Activated CD4-positive, alpha-beta T cell treated with anti-CD3 and anti-CD28 coated beads for 36 hours (primary cell): ENCODE results near the gene PDE11A. TPM values are rescaled to one million over a fixed set of nuclear protein-coding genes. Genes with fewer than 3 reads are reported as not detected.

Experiments used
- ATAC-seq: fragments of 200-7000 bp; cut with Tn5 transposase; one replicate; pipeline ENCODE4 v1.10.0; 2021; ENCODE audit warnings: mild to moderate bottlenecking, moderate library complexity
- CTCF ChIA-PET: fragments of 350-600 bp; sonication (Branson Sonifier 250); formaldehyde crosslinking; loops from one replicate; lab custom pipeline; 2021; ENCODE audit warnings: antibody characterized with exemption; lab: Charles Lee
- POLR2A ChIA-PET: fragments of 350-600 bp; sonication (Branson Sonifier 250); formaldehyde crosslinking; loops from one replicate; lab custom pipeline; 2021; ENCODE audit warnings: antibody characterized with exemption, inconsistent platforms; lab: Charles Lee
- DNase-seq: peaks from one replicate; pipeline ENCODE4 v3.0.0-alpha.2; 2020
- H3K27ac Mint-ChIP-seq: one replicate; pipeline ENCODE4 v1.8.0; 2021; ENCODE audit warnings: mixed read lengths
- H3K27me3 Mint-ChIP-seq: one replicate; pipeline ENCODE4 v1.8.0; 2021; ENCODE audit warnings: mixed read lengths
- H3K36me3 Mint-ChIP-seq: one replicate; pipeline ENCODE4 v1.8.0; 2021; ENCODE audit warnings: low read depth, mixed read lengths
- H3K4me1 Mint-ChIP-seq: one replicate; pipeline ENCODE4 v1.8.0; 2021; ENCODE audit warnings: mixed read lengths
- H3K4me3 Mint-ChIP-seq: one replicate; pipeline ENCODE4 v1.8.0; 2021; ENCODE audit warnings: mild to moderate bottlenecking, moderate library complexity, mixed read lengths
- H3K9me3 Mint-ChIP-seq: one replicate; pipeline ENCODE4 v1.8.0; 2021; ENCODE audit warnings: low read depth, mixed read lengths
- intact Hi-C, 2 experiments: fragments of 100-400 bp; cut with DNase I in 1 of 2; cut with micrococcal nuclease in 1 of 2; formaldehyde crosslinking; loops; one replicate each; pipeline versions ENCODE4 v1.14.2 to v1.15.1; 2022 to 2024; cut with DNase I, micrococcal nuclease
- total RNA-seq, 2 experiments: library from RNA; stranded (reverse); gene quantifications; one replicate each; pipeline ENCODE4 v1.2.3, GENCODE V29; 2021

Gene PDE11A
- total RNA-seq, 2 experiments from 2014 or later = 0.12 TPM; not detected in 1

DNA sequence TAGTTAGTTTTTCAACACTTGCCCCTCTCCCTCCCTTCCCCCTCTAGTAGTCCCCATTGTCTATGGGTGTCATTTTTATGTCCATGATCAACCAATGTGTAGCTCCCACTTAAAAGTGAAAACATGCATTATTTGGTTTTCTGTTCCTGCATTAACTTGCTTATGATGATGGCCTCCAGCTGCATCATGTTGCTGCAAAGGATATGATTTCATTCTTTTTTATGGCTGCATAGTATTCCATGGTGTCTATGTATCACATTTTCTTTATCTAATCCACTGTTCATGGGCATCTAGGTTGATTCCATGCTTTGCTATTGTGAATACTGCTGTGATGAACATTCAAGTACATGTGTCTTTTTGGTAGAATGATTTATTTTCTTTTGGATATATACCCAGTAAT, 70.5 kb downstream of the PDE11A start:
- Mint-ChIP-seq H3K4me1 (no peaks in the 10 kb centered on the region), H3K9me3 (no peaks in the 10 kb centered on the region), H3K36me3 (no peaks in the 10 kb centered on the region), H3K27ac (no peak overlapping the region), H3K27me3 (peaks cover 2% of the 10 kb centered on the region), H3K4me3 (no peak overlapping the region)
- intact Hi-C loops = no loop called here
- ATAC-seq (no peak), DNase-seq (no peak)
- ChIA-PET CTCF (interaction anchor here (0.8 kb wide), 1 partner anchor 17 kb away, joined by 3 read pairs; no protein-coding TSS in a partner anchor), POLR2A (no interaction called here)

GRCh38 chr2:177998996-177999395, 73.6 kb downstream of the PDE11A start:
- intact Hi-C loops = no loop called here
- H3K4me3 Mint-ChIP-seq = no peak overlapping the region
- ATAC-seq (no peak), DNase-seq (no peak)
- ChIA-PET POLR2A (no interaction called here), CTCF (no interaction called here)
- peaks cover 5% of the 10 kb centered on the region for H3K27me3 Mint-ChIP-seq
- H3K9me3 Mint-ChIP-seq = no peaks in the 10 kb centered on the region
- no peak overlapping the region for H3K27ac Mint-ChIP-seq
- no peaks in the 10 kb centered on the region for H3K4me1 Mint-ChIP-seq
- no peaks in the 10 kb centered on the region for H3K36me3 Mint-ChIP-seq

GRCh38 chr2:177998006-177998405, 74.6 kb downstream of the PDE11A start:
- no peaks in the 10 kb centered on the region for H3K9me3 Mint-ChIP-seq
- H3K36me3 Mint-ChIP-seq = no peaks in the 10 kb centered on the region
- ChIA-PET CTCF (interaction anchor here (1.0 kb wide), 1 partner anchor 14 kb away, joined by 3 read pairs; no protein-coding TSS in a partner anchor), POLR2A (no interaction called here)
- H3K4me1 Mint-ChIP-seq = no peaks in the 10 kb centered on the region
- peaks cover 2% of the 10 kb centered on the region for H3K27me3 Mint-ChIP-seq
- no peak overlapping the region for H3K27ac Mint-ChIP-seq
- no peak overlapping the region for H3K4me3 Mint-ChIP-seq
- DNase-seq (no peak), ATAC-seq (no peak)
- intact Hi-C loops = no loop called here

GRCh38 chr2:177992992-177993391, 79.6 kb downstream of the PDE11A start:
- intact Hi-C loops = no loop called here
- Mint-ChIP-seq H3K4me3 (no peak overlapping the region), H3K9me3 (no peaks in the 10 kb centered on the region), H3K4me1 (no peaks in the 10 kb centered on the region), H3K27me3 (peaks cover 2% of the 10 kb centered on the region), H3K36me3 (no peaks in the 10 kb centered on the region), H3K27ac (no peak overlapping the region)
- DNase-seq (no peak), ATAC-seq (no peak)
- CTCF ChIA-PET = interaction anchor here (1.2 kb wide), 1 partner anchor 9 kb away, joined by 9 read pairs; no protein-coding TSS in a partner anchor
- POLR2A ChIA-PET = no interaction called here

GRCh38 chr2:177989029-177989885, 83.3 kb downstream of the PDE11A start:
- intact Hi-C loops = no loop called here
- H3K27ac Mint-ChIP-seq = no peak overlapping the region
- H3K9me3 Mint-ChIP-seq = no peaks in the 10 kb centered on the region
- H3K36me3 Mint-ChIP-seq = no peaks in the 10 kb centered on the region
- POLR2A ChIA-PET = no interaction called here
- H3K27me3 Mint-ChIP-seq = peaks cover 2% of the 10 kb centered on the region
- ATAC-seq (peak; percentile 33), DNase-seq (no peak)
- no peaks in the 10 kb centered on the region for H3K4me1 Mint-ChIP-seq
- CTCF ChIA-PET = interaction anchor here (0.6 to 0.9 kb wide), 3 partner anchors 31 to 1301 kb away, joined by 3 read pairs; no protein-coding TSS in a partner anchor
- no peak overlapping the region for H3K4me3 Mint-ChIP-seq

GRCh38 chr2:177984749-177985148, 87.8 kb downstream of the PDE11A start:
- Mint-ChIP-seq H3K4me1 (no peaks in the 10 kb centered on the region), H3K36me3 (no peaks in the 10 kb centered on the region), H3K27ac (no peak overlapping the region), H3K4me3 (no peak overlapping the region), H3K9me3 (no peaks in the 10 kb centered on the region), H3K27me3 (peaks cover 3% of the 10 kb centered on the region)
- DNase-seq (no peak), ATAC-seq (no peak)
- intact Hi-C loops = no loop called here
- ChIA-PET POLR2A (no interaction called here), CTCF (interaction anchor here (0.9 to 2.0 kb wide), 4 partner anchors 9 to 434 kb away, joined by 3 to 9 read pairs (median 7); no protein-coding TSS in a partner anchor)

DNA sequence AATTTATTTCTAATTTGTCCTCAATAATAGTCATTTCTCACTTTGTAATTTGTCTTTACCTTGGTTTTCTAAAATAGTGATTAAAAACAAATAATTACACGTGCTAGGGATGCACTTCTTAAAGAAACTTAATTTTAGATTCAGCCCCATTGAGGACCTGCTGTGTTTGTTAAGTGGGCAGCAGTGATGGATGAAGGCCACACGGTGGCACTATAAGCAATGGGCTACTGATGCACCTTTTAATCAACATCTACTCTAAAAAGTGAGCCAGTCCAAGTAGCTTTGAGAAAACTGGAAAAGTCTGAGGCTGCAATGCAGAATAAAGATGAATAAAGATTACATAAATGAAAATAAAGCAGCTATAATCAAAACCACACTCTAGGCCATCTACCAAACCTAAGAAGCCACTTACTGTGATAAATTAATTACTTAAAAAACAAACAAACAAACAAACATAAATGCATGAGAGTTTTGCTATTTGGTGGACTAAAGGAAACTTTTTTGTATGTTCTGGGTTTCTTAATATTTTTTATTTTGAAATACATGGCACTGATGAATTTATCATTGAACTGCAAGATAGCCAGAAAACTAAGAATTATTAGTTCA, 89.3 kb downstream of the PDE11A start:
- no peak for ATAC-seq
- H3K27ac Mint-ChIP-seq = no peak overlapping the region
- ChIA-PET POLR2A (interaction anchor here (0.6 kb wide), 1 partner anchor 63 kb away, joined by 3 read pairs; no protein-coding TSS in a partner anchor), CTCF (interaction anchor here (0.6 to 2.0 kb wide), 6 partner anchors 10 to 436 kb away, joined by 3 to 9 read pairs (median 6); no protein-coding TSS in a partner anchor)
- intact Hi-C loops = loop anchor here in 1 of 2 experiments (2.0 kb wide), 2 partner anchors 76 to 436 kb away; no protein-coding TSS in a partner anchor
- peaks cover 3% of the 10 kb centered on the region for H3K27me3 Mint-ChIP-seq
- no peak overlapping the region for H3K4me3 Mint-ChIP-seq
- no peaks in the 10 kb centered on the region for H3K4me1 Mint-ChIP-seq
- H3K36me3 Mint-ChIP-seq = no peaks in the 10 kb centered on the region
- H3K9me3 Mint-ChIP-seq = peaks cover 2% of the 10 kb centered on the region
- peak; percentile 43 for DNase-seq

DNA sequence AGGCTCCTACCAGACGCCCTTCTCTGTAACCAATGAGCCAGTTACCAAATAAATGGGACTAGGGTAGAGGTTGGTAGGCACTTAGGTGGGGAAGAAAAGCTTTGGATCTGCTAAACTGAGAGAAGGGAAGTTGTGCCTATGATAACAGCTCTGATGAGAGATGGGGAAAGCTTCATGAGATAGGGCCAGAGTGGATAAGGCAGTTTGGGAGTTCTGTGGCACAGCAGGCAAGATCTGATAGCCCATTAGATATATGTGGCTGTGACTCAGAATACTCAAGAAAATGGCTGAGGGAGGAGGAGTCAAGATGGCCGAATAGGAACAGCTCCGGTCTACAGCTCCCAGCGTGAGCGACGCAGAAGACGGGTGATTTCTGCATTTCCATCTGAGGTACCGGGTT, 99.8 kb downstream of the PDE11A start:
- ChIA-PET CTCF (no interaction called here), POLR2A (no interaction called here)
- no peaks in the 10 kb centered on the region for H3K4me1 Mint-ChIP-seq
- H3K9me3 Mint-ChIP-seq = no peaks in the 10 kb centered on the region
- no peak for DNase-seq
- no peak for ATAC-seq
- peaks cover 4% of the 10 kb centered on the region for H3K27me3 Mint-ChIP-seq
- intact Hi-C loops = no loop called here
- H3K36me3 Mint-ChIP-seq = no peaks in the 10 kb centered on the region
- H3K27ac Mint-ChIP-seq = no peak overlapping the region
- H3K4me3 Mint-ChIP-seq = no peak overlapping the region

- DNase-seq (no peak), ATAC-seq (no peak)
- ChIA-PET CTCF (interaction anchor here (0.6 to 1.6 kb wide), 2 partner anchors 12 to 60 kb away, joined by 4 to 9 read pairs; no protein-coding TSS in a partner anchor), POLR2A (no interaction called here)
- Mint-ChIP-seq H3K27ac (no peak overlapping the region), H3K4me1 (no peaks in the 10 kb centered on the region), H3K27me3 (peaks cover 4% of the 10 kb centered on the region), H3K4me3 (no peak overlapping the region), H3K9me3 (no peaks in the 10 kb centered on the region), H3K36me3 (no peaks in the 10 kb centered on the region)
- intact Hi-C loops = no loop called here
These were observed 100.5 kb downstream of the PDE11A start for GRCh38 chr2:177972123-177972522.

DNA sequence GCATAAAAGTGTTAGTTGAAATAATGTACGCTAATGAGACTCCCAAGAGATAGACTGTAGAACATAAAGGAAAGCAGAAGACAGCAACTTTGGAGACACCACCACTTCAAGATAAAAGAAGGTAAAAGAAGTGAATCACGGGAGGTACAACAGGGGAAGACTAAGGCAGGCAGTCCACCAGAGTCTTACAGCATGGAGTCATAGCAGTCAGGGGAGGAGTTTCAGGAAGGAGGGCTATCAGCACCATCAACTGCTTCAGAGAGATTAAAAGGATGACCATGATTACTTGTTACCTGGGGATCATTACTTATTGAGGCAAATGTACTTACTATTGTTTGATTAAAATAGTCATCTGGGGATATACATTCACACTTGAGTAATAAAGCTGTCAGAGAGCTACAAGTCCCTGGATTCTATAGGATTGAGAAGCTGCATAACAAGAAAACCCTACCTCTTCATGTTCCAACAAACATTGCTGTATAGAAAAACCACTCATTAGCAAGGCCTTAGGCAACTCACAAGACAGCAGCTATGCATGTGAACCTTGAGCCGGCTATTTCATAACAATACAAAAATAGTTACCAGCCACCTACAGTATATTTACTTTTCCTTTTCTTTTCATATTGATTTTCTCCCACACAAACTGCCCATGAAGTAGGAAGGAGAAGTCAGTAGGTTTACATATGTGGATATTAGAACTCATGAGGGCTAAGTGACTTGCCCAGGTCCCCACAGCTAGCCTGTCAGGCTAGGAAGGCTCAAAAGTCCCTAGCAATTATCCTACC, 101.7 kb downstream of the PDE11A start:
- ATAC-seq (no peak), DNase-seq (no peak)
- Mint-ChIP-seq H3K27me3 (peaks cover 4% of the 10 kb centered on the region), H3K9me3 (no peaks in the 10 kb centered on the region), H3K36me3 (no peaks in the 10 kb centered on the region), H3K4me3 (no peak overlapping the region), H3K4me1 (no peaks in the 10 kb centered on the region), H3K27ac (no peak overlapping the region)
- intact Hi-C loops = no loop called here
- POLR2A ChIA-PET = interaction anchor here (0.6 kb wide), 1 partner anchor 1873 kb away, joined by 3 read pairs; no protein-coding TSS in a partner anchor
- CTCF ChIA-PET = interaction anchor here (0.6 to 1.6 kb wide), 2 partner anchors 13 to 29 kb away, joined by 3 to 9 read pairs; no protein-coding TSS in a partner anchor

GRCh38 chr2:177964892-177965291, 107.7 kb downstream of the PDE11A start:
- CTCF ChIA-PET = no interaction called here
- no peaks in the 10 kb centered on the region for H3K9me3 Mint-ChIP-seq
- intact Hi-C loops = no loop called here
- no peaks in the 10 kb centered on the region for H3K4me1 Mint-ChIP-seq
- no peak overlapping the region for H3K27ac Mint-ChIP-seq
- peaks cover 7% of the 10 kb centered on the region for H3K27me3 Mint-ChIP-seq
- POLR2A ChIA-PET = no interaction called here
- H3K4me3 Mint-ChIP-seq = no peak overlapping the region
- no peak for DNase-seq
- ATAC-seq = no peak
- no peaks in the 10 kb centered on the region for H3K36me3 Mint-ChIP-seq
